WTC11 (cell line): ENCODE results near the gene MRTFB. TPM values are rescaled to one million over a fixed set of nuclear protein-coding genes. Genes with fewer than 3 reads are reported as not detected.
A peak's percentile ranks its signal among the peaks of the same experiment; 100 is the strongest.

Experiments
- ATAC-seq: fragments of 200-7000 bp; cut with Tn5 transposase; 2 replicates; pipeline ENCODE4 v1.10.0; 2021; ENCODE audit warnings: mild to moderate bottlenecking, moderate library complexity
- CTCF ChIA-PET: fragments of 300-600 bp; sonication (Branson Sonifier 250); formaldehyde crosslinking; loops from one replicate; lab custom pipeline; 2021; ENCODE audit warnings: antibody characterized with exemption; lab: Charles Lee
- POLR2A ChIA-PET: fragments of 350-600 bp; sonication (Branson Sonifier 250); formaldehyde crosslinking; loops from one replicate; lab custom pipeline; 2021; ENCODE audit warnings: antibody characterized with exemption; lab: Charles Lee
- DNase-seq: peaks from one replicate; pipeline ENCODE4 v3.0.0; 2021; ENCODE audit warnings: low spot score
- H3K27ac Mint-ChIP-seq: 2 replicates; pipeline ENCODE4 v1.8.0; 2021; ENCODE audit warnings: mixed read lengths
- H3K27me3 Mint-ChIP-seq: 2 replicates; pipeline ENCODE4 v1.8.0; 2021; ENCODE audit warnings: low read depth, mild to moderate bottlenecking, moderate library complexity, mixed read lengths
- H3K36me3 Mint-ChIP-seq: 2 replicates; pipeline ENCODE4 v1.8.0; 2021; ENCODE audit warnings: mixed read lengths
- H3K4me1 Mint-ChIP-seq: 2 replicates; pipeline ENCODE4 v1.8.0; 2022; ENCODE audit warnings: mixed read lengths
- H3K4me3 Mint-ChIP-seq: 2 replicates; pipeline ENCODE4 v1.8.0; 2021; ENCODE audit warnings: mild to moderate bottlenecking, moderate library complexity, mixed read lengths
- H3K9me3 Mint-ChIP-seq: 2 replicates; pipeline ENCODE4 v1.8.0; 2021; ENCODE audit warnings: mixed read lengths
- ATF1 ChIP-seq: sonication (generic); formaldehyde crosslinking; IDR thresholded peaks from 2 replicates; pipeline ENCODE4 v1.8.1; 2023; ENCODE audit warnings: mild to moderate bottlenecking, moderate library complexity, missing genetic modification reagents
- CBFB ChIP-seq: sonication (generic); formaldehyde crosslinking; IDR thresholded peaks from 2 replicates; pipeline ENCODE4 v1.8.1; 2022; ENCODE audit warnings: mild to moderate bottlenecking, low read depth, missing genetic modification reagents
- ETV6 ChIP-seq: sonication (generic); formaldehyde crosslinking; IDR thresholded peaks from 2 replicates; pipeline ENCODE4 v1.8.1; 2022; ENCODE audit warnings: mild to moderate bottlenecking, missing genetic modification reagents
- FOXJ3 ChIP-seq: sonication (generic); formaldehyde crosslinking; IDR thresholded peaks from 2 replicates; pipeline ENCODE4 v1.9.0; 2021; ENCODE audit warnings: missing genetic modification reagents, mild to moderate bottlenecking, borderline replicate concordance
- FOXK1 ChIP-seq: sonication (generic); formaldehyde crosslinking; IDR thresholded peaks from 2 replicates; pipeline ENCODE4 v1.8.0; 2022; ENCODE audit warnings: mild to moderate bottlenecking, moderate library complexity, missing genetic modification reagents
- GABPB1 ChIP-seq: sonication (generic); formaldehyde crosslinking; IDR thresholded peaks from 2 replicates; pipeline ENCODE4 v1.8.1; 2023; ENCODE audit warnings: mild to moderate bottlenecking, missing genetic modification reagents
- GRHL2 ChIP-seq: fragments of 250-450 bp; sonication (Bioruptor Pico); IDR thresholded peaks from 2 replicates; pipeline ENCODE4 v1.8.0; 2022; ENCODE audit warnings: mild to moderate bottlenecking, moderate library complexity; ENCODE audit not compliant: insufficient replicate concordance, severe bottlenecking
- GTF2I ChIP-seq: fragments of 250-450 bp; sonication (Bioruptor Pico); conservative IDR thresholded peaks from 2 replicates; pipeline ENCODE4 v1.4.0; 2021; ENCODE audit warnings: mild to moderate bottlenecking
- JAZF1 ChIP-seq: fragments of 250-450 bp; sonication (Bioruptor Pico); IDR thresholded peaks from 2 replicates; pipeline ENCODE4 v1.9.0; 2021; ENCODE audit warnings: moderate library complexity, mild to moderate bottlenecking, inconsistent platforms
- JUN ChIP-seq: sonication (generic); formaldehyde crosslinking; IDR thresholded peaks from 2 replicates; pipeline ENCODE4 v1.8.0; 2023; ENCODE audit warnings: mild to moderate bottlenecking, missing genetic modification reagents
- KAT7 ChIP-seq: sonication (generic); formaldehyde crosslinking; IDR thresholded peaks from 2 replicates; pipeline ENCODE4 v1.8.1; 2023; ENCODE audit warnings: missing genetic modification reagents, mild to moderate bottlenecking, borderline replicate concordance
- MAX ChIP-seq: sonication (generic); formaldehyde crosslinking; IDR thresholded peaks from 2 replicates; pipeline ENCODE4 v1.8.0; 2022; ENCODE audit warnings: mild to moderate bottlenecking, missing genetic modification reagents
- NFE2L1 ChIP-seq: sonication (generic); formaldehyde crosslinking; IDR thresholded peaks from 2 replicates; pipeline ENCODE4 v1.8.1; 2023; ENCODE audit warnings: missing genetic modification reagents
- NR3C1 ChIP-seq: sonication (generic); formaldehyde crosslinking; conservative IDR thresholded peaks from 2 replicates; pipeline ENCODE4 v1.8.1; 2023; ENCODE audit warnings: low read depth, mild to moderate bottlenecking, missing genetic modification reagents
- RELA ChIP-seq: sonication (generic); formaldehyde crosslinking; IDR thresholded peaks from 2 replicates; pipeline ENCODE4 v1.8.1; 2022; ENCODE audit warnings: missing genetic modification reagents, mild to moderate bottlenecking, borderline replicate concordance
- RORB ChIP-seq: fragments of 250-450 bp; sonication (Bioruptor Pico); IDR thresholded peaks from 2 replicates; pipeline ENCODE4 v1.9.0; 2021; ENCODE audit warnings: mild to moderate bottlenecking
- TEAD1 ChIP-seq: sonication (generic); formaldehyde crosslinking; IDR thresholded peaks from 2 replicates; pipeline ENCODE4 v1.8.0; 2022; ENCODE audit warnings: mild to moderate bottlenecking, missing genetic modification reagents
- TP53 ChIP-seq: sonication (generic); formaldehyde crosslinking; IDR thresholded peaks from 2 replicates; pipeline ENCODE4 v1.8.1; 2023; ENCODE audit warnings: mild to moderate bottlenecking, missing genetic modification reagents
- ZNF219 ChIP-seq: sonication (generic); formaldehyde crosslinking; IDR thresholded peaks from 2 replicates; pipeline ENCODE4 v1.8.0; 2023; ENCODE audit warnings: missing genetic modification reagents, mild to moderate bottlenecking, borderline replicate concordance
- ZNF232 ChIP-seq: sonication (generic); formaldehyde crosslinking; IDR thresholded peaks from 2 replicates; pipeline ENCODE4 v1.8.0; 2022; ENCODE audit warnings: mild to moderate bottlenecking, missing genetic modification reagents
- ZNF281 ChIP-seq: sonication (generic); formaldehyde crosslinking; IDR thresholded peaks from 2 replicates; pipeline ENCODE4 v1.8.0; 2023; ENCODE audit warnings: mild to moderate bottlenecking, missing genetic modification reagents
- ZNF423 ChIP-seq: fragments of 250-450 bp; sonication (Bioruptor Pico); IDR thresholded peaks from 2 replicates; pipeline ENCODE4 v2.1.2; 2022; ENCODE audit warnings: mild to moderate bottlenecking, moderate library complexity
- ZNF671 ChIP-seq: fragments of 250-450 bp; sonication (Bioruptor Pico); IDR thresholded peaks from 2 replicates; pipeline ENCODE4 v1.8.0; 2021; ENCODE audit warnings: mild to moderate bottlenecking
- total RNA-seq: library from RNA; stranded (reverse); gene quantifications from 3 replicates; pipeline ENCODE4 v1.2.3, GENCODE V29; 2021
- TF ChIP-seq, protein P1 (sequence below): sonication (generic); formaldehyde crosslinking; IDR thresholded peaks from 2 replicates; pipeline ENCODE4 v1.8.1; 2023; ENCODE audit warnings: mild to moderate bottlenecking, missing genetic modification reagents, borderline replicate concordance

MRTFB gene
- total RNA-seq, 1 experiment from 2014 or later = 30.8 TPM

GRCh38 chr16:14087181-14087580 is 16.1 kb downstream of the MRTFB start (continued):
- TF ChIP-seq ZNF423 (CRISPR knock-in tag) (no peak), CBFB (CRISPR knock-in tag) (no peak), TP53 (CRISPR knock-in tag) (no peak), MAX (no peak), TEAD1 (no peak), FOXK1 (CRISPR knock-in tag) (no peak), ATF1 (CRISPR knock-in tag) (no peak), ETV6 (CRISPR knock-in tag) (no peak), RELA (CRISPR knock-in tag) (no peak), KAT7 (CRISPR knock-in tag) (no peak), RORB (CRISPR knock-in tag) (no peak)

DNA sequence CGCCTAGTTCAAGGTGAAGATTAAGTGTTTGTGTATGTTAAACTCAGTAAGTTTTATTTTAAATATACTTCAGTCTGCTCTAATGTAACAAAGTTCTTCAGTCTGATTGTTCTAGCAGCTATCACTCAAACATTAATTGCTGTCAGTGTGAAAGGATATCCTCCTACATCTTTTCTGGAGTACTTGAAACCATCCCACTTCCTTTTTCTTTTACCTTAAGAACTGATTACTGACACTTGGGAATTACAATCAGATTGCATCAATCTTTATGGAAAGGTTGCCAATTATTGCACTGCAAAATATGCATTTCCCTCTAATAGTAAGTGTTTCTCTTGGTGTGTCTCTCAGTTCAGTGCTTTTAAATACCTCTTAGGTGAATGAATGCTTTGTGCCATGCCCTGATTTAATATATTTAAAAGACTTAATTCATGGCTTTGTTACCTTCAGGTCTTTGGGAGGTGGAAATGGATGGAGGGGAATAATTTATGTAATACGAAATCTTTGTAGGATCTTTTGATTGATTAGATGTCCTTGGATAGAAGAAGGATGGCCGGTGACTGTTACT is 16.6 kb downstream of the MRTFB start:
- ATAC-seq (no peak), DNase-seq (no peak)
- Mint-ChIP-seq H3K9me3 (no peaks in the 10 kb centered on the region), H3K4me3 (no peak overlapping the region), H3K4me1 (peaks cover 17% of the 10 kb centered on the region), H3K27me3 (no peaks in the 10 kb centered on the region), H3K27ac (no peak overlapping the region; the same call in 1 of the 2 replicates), H3K36me3 (peaks cover 7% of the 10 kb centered on the region)
- ChIA-PET CTCF (interaction anchor here (0.9 to 1.1 kb wide), 2 partner anchors 107 to 168 kb away, joined by 3 read pairs; partner anchors contain the start of gene ERCC4), POLR2A (no interaction called here)
- TF ChIP-seq FOXJ3 (CRISPR knock-in tag) (no peak), ZNF232 (CRISPR knock-in tag) (no peak), KAT7 (CRISPR knock-in tag) (no peak), NFE2L1 (CRISPR knock-in tag) (no peak)

- ChIA-PET CTCF (no interaction called here), POLR2A (no interaction called here)
- H3K36me3 Mint-ChIP-seq = peaks cover 6% of the 10 kb centered on the region
- no peak for DNase-seq
- no peak overlapping the region for H3K4me3 Mint-ChIP-seq
- no peak overlapping the region; the same call in 1 of the 2 replicates for H3K27ac Mint-ChIP-seq
- ATAC-seq = no peak
- peak; percentile 90 for TF ChIP-seq GABPB1 (CRISPR knock-in tag)
- TF ChIP-seq CBFB (CRISPR knock-in tag) = no peak
- H3K27me3 Mint-ChIP-seq = no peaks in the 10 kb centered on the region
- no peaks in the 10 kb centered on the region for H3K9me3 Mint-ChIP-seq
- H3K4me1 Mint-ChIP-seq = peaks cover 17% of the 10 kb centered on the region
Observed at GRCh38 chr16:14088155-14088753, 17.1 kb downstream of the MRTFB start.

- no peak for DNase-seq
- Mint-ChIP-seq H3K9me3 (no peaks in the 10 kb centered on the region), H3K4me3 (no peak overlapping the region), H3K27ac (0 out of 2 replicates have a peak overlapping the region, but pooled peaks have one; percentile 2), H3K27me3 (no peaks in the 10 kb centered on the region), H3K36me3 (no peaks in the 10 kb centered on the region), H3K4me1 (peaks cover 26% of the 10 kb centered on the region)
- ChIA-PET POLR2A (no interaction called here), CTCF (no interaction called here)
- ATAC-seq = no peak
- TF ChIP-seq ZNF671 (CRISPR knock-in tag) (no peak), NR3C1 (CRISPR knock-in tag) (no peak), JUN (no peak), GTF2I (CRISPR knock-in tag) (no peak), ZNF219 (CRISPR knock-in tag) (no peak), JAZF1 (CRISPR knock-in tag) (no peak), GRHL2 (no peak), ZNF281 (CRISPR knock-in tag) (no peak), FOXJ3 (CRISPR knock-in tag) (no peak)
- TF ChIP-seq, protein P1, sequence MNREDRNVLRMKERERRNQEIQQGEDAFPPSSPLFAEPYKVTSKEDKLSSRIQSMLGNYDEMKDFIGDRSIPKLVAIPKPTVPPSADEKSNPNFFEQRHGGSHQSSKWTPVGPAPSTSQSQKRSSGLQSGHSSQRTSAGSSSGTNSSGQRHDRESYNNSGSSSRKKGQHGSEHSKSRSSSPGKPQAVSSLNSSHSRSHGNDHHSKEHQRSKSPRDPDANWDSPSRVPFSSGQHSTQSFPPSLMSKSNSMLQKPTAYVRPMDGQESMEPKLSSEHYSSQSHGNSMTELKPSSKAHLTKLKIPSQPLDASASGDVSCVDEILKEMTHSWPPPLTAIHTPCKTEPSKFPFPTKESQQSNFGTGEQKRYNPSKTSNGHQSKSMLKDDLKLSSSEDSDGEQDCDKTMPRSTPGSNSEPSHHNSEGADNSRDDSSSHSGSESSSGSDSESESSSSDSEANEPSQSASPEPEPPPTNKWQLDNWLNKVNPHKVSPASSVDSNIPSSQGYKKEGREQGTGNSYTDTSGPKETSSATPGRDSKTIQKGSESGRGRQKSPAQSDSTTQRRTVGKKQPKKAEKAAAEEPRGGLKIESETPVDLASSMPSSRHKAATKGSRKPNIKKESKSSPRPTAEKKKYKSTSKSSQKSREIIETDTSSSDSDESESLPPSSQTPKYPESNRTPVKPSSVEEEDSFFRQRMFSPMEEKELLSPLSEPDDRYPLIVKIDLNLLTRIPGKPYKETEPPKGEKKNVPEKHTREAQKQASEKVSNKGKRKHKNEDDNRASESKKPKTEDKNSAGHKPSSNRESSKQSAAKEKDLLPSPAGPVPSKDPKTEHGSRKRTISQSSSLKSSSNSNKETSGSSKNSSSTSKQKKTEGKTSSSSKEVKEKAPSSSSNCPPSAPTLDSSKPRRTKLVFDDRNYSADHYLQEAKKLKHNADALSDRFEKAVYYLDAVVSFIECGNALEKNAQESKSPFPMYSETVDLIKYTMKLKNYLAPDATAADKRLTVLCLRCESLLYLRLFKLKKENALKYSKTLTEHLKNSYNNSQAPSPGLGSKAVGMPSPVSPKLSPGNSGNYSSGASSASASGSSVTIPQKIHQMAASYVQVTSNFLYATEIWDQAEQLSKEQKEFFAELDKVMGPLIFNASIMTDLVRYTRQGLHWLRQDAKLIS (CRISPR knock-in tag) = no peak
Observed at GRCh38 chr16:14089283-14089823, 18.2 kb downstream of the MRTFB start.
